Activated CD8-positive, alpha-beta memory T cell treated with anti-CD3 and anti-CD28 coated beads, Interleukin-2, amount 10 ng/mL, durations not matched to agents 7 days and 5 days (primary cell): ENCODE data around the gene SRGN. TPM values are rescaled to one million over a fixed set of nuclear protein-coding genes. Genes with fewer than 3 reads are reported as not detected.

Source experiments
- ATAC-seq: fragments of 150-1000 bp; cut with Tn5 transposase; one replicate; pipeline ENCODE4 v1.10.0; 2021; ENCODE audit warnings: moderate library complexity
- CTCF ChIA-PET: fragments of 350-600 bp; sonication (Branson Sonifier 250); formaldehyde crosslinking; loops from one replicate; lab custom pipeline; 2021; ENCODE audit warnings: antibody characterized with exemption; lab: Charles Lee
- DNase-seq: peaks from one replicate; pipeline ENCODE4 v3.0.0-alpha.2; 2020
- H3K27ac Mint-ChIP-seq: one replicate; pipeline ENCODE4 v1.8.0; 2021; ENCODE audit warnings: mild to moderate bottlenecking, mixed read lengths
- H3K27me3 Mint-ChIP-seq: one replicate; pipeline ENCODE4 v1.8.0; 2021; ENCODE audit warnings: mixed read lengths
- H3K36me3 Mint-ChIP-seq: one replicate; pipeline ENCODE4 v1.8.0; 2021; ENCODE audit warnings: mild to moderate bottlenecking, mixed read lengths
- H3K4me1 Mint-ChIP-seq: one replicate; pipeline ENCODE4 v1.8.0; 2021; ENCODE audit warnings: mixed read lengths
- H3K4me3 Mint-ChIP-seq: one replicate; pipeline ENCODE4 v1.8.0; 2021; ENCODE audit warnings: mild to moderate bottlenecking, moderate library complexity, mixed read lengths
- H3K9me3 Mint-ChIP-seq: one replicate; pipeline ENCODE4 v1.8.0; 2022; ENCODE audit warnings: low read depth, mixed read lengths
- total RNA-seq, 2 experiments: library from RNA; stranded (reverse); gene quantifications; one replicate each; pipeline ENCODE4 v1.2.3, GENCODE V29; 2021

Gene SRGN
- total RNA-seq, 2 experiments from 2014 or later: 366 to 616 TPM

DNA sequence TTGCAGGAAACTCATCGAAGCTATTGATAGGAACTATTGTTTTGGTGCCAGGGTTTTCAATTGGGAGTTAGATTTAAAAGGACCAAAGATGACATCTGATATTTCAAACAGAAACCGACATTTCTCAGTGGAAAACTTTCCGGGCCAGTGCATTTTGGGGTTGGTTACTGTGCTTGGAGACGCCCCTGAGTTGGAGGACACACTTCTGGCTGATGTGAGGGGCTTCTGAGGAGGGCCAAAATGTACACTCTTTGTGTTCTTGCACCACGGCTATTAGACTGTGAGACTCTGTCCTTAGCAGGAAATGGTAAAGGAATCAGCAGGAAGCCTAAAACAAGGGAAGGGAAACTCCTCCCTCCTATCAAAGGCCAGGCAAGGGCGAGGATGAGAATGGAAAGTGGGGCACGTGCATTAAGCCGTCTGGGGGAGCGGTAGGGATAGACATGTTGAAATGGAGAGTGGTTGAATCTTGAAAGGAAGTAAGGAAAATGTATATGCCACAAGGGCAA, 1.8 kb upstream of the SRGN start:
- H3K4me3 Mint-ChIP-seq: peak overlapping the region; percentile 32
- DNase-seq: no peak
- H3K27ac Mint-ChIP-seq: peak overlapping the region; percentile 79
- peaks cover 27% of the 10 kb centered on the region for H3K36me3 Mint-ChIP-seq
- H3K4me1 Mint-ChIP-seq: peaks cover 37% of the 10 kb centered on the region
- no peaks in the 10 kb centered on the region for H3K27me3 Mint-ChIP-seq
- CTCF ChIA-PET: interaction anchor here (1.5 to 1.8 kb wide), 3 partner anchors 10 to 80 kb away, joined by 3 to 5 read pairs (median 4); no protein-coding TSS in a partner anchor
- no peak for ATAC-seq
- no peaks in the 10 kb centered on the region for H3K9me3 Mint-ChIP-seq

DNA sequence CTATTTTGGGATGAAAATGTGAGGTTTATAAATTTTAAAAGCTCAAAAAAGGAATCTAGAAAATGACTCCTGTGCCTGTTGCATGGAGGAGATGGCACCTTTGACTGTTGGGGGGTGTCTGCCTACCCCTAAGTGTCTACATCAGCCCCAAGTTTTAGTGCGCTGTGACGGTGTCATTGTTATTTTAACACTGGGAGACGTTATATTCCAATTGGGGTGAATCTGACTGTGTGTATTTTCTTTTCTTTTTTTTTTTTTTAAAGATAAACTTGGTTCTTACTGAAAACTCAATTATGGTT, 517 bp downstream of the SRGN start:
- Mint-ChIP-seq H3K27ac (peak overlapping the region; percentile 99), H3K4me1 (peaks cover 58% of the 10 kb centered on the region), H3K9me3 (no peaks in the 10 kb centered on the region), H3K36me3 (peaks cover 40% of the 10 kb centered on the region), H3K27me3 (no peaks in the 10 kb centered on the region), H3K4me3 (peak overlapping the region; percentile 88)
- CTCF ChIA-PET: interaction anchor here (1.1 to 2.3 kb wide), 5 partner anchors 31 to 99 kb away, joined by 4 to 13 read pairs (median 7); partner anchors contain the start of gene KIFBP
- peak; percentile 57 for DNase-seq
- ATAC-seq: peak; percentile 9

DNA sequence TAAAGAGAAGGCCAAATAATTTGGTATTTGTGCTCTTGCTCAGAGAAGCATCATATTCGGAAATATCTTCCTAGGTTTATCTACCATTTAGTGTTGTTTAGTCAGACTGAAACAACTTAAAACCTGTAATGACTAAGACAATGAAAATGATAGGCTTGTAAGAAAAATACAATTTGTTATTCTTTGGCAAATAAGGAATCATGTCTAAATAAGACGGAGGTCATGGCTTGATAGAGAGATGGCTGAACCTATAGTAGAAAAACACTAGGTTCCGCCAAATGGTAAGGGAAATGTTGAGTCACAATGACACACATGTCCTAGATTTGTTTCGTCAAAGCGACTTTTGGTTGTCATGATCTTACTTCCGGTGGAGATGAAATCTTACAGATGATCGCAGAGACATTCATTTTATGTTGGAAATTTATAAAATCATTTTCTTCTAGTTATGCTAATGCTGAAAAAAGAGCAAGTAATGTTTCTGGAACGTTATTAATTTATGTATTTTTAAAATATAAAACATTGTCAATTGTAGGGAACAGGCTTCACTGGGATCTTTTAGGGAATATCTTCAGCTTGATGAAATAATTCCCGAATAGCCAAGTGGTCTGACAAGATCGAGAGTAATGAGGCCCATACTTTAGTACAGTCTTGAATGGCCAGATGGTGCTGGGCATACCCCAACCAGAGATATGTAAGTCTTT, 1.0 kb downstream of the SRGN start:
- H3K36me3 Mint-ChIP-seq: peaks cover 44% of the 10 kb centered on the region
- H3K27ac Mint-ChIP-seq: peak overlapping the region; percentile 99
- peak; percentile 28 for ATAC-seq
- H3K4me3 Mint-ChIP-seq: peak overlapping the region; percentile 88
- no peaks in the 10 kb centered on the region for H3K9me3 Mint-ChIP-seq
- CTCF ChIA-PET: interaction anchor here (0.8 to 2.3 kb wide), 5 partner anchors 32 to 84 kb away, joined by 4 to 13 read pairs (median 6); no protein-coding TSS in a partner anchor
- DNase-seq: peak; percentile 64
- peaks cover 63% of the 10 kb centered on the region for H3K4me1 Mint-ChIP-seq
- H3K27me3 Mint-ChIP-seq: no peaks in the 10 kb centered on the region

DNA sequence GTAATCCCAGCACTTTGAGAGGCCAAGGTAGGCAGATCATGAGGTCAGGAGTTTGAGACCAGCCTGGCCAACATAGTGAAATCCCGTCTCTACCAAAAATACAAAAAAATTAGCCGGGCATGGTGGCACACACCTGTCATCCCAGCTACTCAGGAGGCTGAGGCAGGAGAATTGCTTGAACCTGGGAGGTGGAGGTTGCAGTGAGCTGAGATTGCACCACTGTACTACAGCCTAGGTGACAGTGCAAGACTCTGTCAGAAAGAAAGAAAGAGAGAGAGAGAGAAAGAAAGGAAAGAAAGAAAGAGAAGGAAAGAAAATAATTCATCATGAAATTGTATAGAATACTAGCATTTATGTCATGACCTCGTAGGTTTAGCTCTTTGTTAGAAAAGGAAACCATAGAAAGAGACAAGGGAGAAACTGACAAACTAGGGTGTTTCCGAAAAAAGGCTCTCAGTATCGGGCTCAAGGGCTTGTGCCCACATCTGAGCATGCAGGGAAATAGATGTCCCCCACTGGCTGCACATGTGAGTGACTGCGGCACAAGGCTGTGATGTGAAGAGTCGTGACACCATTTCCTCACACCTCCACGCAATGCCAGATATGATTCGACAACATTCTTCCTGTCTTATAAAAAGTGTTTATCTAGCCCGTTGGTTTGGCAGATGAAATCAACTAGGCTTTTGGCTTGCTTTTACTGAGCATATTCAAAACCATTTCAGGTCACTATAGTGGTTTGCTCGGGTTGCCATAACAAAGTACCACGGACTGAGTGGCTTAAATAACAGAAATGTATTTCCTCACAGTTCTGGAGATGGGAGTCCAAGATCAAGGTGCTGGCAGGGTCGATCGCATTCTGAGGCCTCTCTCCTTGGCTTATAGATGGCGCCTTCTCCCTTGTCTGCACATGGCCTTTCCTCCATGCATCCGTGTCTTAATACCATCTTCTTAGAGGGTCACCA, 2.0 kb downstream of the SRGN start:
- Mint-ChIP-seq H3K27me3 (no peaks in the 10 kb centered on the region), H3K4me3 (peak overlapping the region; percentile 88), H3K4me1 (peaks cover 68% of the 10 kb centered on the region), H3K36me3 (peaks cover 47% of the 10 kb centered on the region), H3K27ac (peak overlapping the region; percentile 99), H3K9me3 (no peaks in the 10 kb centered on the region)
- DNase-seq (peak; percentile 93), ATAC-seq (peak; percentile 75)
- CTCF ChIA-PET: interaction anchor here (0.8 to 1.1 kb wide), 5 partner anchors 31 to 134 kb away, joined by 3 to 5 read pairs (median 3); partner anchors contain the start of gene DDX21

DNA sequence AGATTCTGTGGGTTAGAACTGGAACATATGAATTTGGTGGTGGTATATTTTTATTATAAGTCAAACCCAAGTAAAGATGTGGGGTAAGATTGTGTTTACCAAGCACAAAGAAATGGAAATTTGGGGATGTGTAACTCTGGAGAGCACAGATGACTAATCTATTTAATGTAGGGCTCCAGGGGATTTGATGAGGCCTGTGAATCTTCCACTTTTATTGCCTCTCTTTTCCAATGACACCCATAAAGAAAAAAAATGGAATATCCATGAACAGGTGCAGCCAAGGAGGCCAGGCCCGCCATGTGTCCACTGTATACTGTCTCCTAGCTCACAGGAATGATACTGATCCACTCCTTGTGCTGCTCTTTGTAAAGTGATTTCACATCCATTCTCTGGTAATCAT, 2.8 kb downstream of the SRGN start:
- DNase-seq: no peak
- H3K4me3 Mint-ChIP-seq: peak overlapping the region; percentile 88
- ATAC-seq: no peak
- CTCF ChIA-PET: interaction anchor here (0.9 to 7.7 kb wide), 8 partner anchors 10 to 136 kb away, joined by 3 to 90 read pairs (median 6); partner anchors contain the start of genes DDX21 and VPS26A
- no peaks in the 10 kb centered on the region for H3K9me3 Mint-ChIP-seq
- H3K36me3 Mint-ChIP-seq: peaks cover 49% of the 10 kb centered on the region
- H3K27me3 Mint-ChIP-seq: no peaks in the 10 kb centered on the region
- H3K4me1 Mint-ChIP-seq: peaks cover 70% of the 10 kb centered on the region
- H3K27ac Mint-ChIP-seq: peak overlapping the region; percentile 99

DNA sequence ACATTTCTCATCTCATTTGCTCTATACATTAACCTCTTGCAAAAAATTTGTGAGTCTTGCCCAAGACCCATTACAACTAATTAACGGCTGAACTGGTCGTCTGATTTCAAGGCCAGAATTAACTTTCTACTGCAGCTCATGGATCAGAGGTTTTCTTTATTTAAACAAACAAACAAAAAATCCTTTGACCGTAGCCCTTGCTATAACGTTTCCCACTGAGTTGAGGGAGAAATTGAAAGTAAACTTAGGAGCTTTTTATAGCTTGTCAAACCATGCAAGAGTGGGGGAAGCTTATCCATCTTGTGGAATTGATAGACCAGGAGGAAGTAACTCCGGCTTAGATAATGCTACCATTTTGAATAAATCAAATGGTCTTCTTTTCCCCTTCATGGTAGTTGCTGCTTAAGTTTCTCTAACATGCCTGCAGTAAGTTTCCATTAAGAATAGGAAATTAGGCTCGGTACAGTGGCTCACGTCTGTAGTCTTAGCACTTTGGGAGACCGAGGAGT, 3.3 kb downstream of the SRGN start:
- H3K27ac Mint-ChIP-seq: peak overlapping the region; percentile 99
- CTCF ChIA-PET: interaction anchor here (0.9 to 7.7 kb wide), 10 partner anchors 10 to 136 kb away, joined by 3 to 90 read pairs (median 6); partner anchors contain the start of genes DDX21 and VPS26A
- DNase-seq (no peak), ATAC-seq (no peak)
- peaks cover 49% of the 10 kb centered on the region for H3K36me3 Mint-ChIP-seq
- H3K4me1 Mint-ChIP-seq: peaks cover 70% of the 10 kb centered on the region
- H3K4me3 Mint-ChIP-seq: peak overlapping the region; percentile 88
- no peaks in the 10 kb centered on the region for H3K27me3 Mint-ChIP-seq
- H3K9me3 Mint-ChIP-seq: no peaks in the 10 kb centered on the region

DNA sequence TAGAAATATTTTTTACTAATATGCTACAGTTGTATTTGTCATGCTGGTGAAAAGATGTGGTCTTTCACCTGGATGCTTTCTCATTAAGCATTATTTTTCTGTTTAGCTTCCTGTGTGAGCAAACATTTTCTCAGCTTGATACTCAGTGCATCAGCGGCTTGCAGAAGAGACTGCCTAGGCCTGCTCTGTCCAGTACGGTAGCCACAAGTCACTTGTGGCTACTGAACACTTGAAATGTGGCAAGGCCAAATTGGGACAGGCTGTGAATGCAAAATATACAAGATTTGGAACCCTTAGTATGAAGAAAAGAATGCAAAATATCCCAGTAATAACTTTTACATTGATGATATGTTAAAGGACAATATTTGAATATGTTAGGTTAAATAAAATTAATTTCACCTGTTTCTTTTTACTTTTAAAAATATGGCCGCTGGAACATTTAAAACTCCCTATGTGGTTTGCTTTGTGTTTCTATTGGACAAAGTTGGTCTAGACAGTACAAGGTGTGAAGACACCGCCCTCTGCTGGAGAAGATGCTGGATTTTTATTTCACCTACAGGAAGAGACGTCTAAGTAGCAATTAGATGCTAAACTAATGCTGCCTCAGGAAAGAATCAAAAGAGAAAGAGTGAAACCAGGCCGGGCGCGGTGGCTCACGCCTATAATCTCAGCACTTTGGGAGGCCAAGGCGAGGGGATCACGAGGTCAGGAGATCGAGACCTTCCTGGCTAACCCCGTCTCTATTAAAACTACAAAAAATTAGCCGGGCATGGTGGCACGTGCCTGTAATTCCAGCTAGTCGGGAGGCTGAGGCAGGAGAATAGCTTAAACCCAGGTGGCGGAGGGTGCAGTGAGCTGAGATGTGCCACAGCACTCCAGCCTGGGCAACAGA, 5.3 kb downstream of the SRGN start:
- CTCF ChIA-PET: interaction anchor here (0.7 to 7.7 kb wide), 28 partner anchors 8 to 138 kb away, joined by 3 to 90 read pairs (median 4); partner anchors contain the start of gene DDX21

DNA sequence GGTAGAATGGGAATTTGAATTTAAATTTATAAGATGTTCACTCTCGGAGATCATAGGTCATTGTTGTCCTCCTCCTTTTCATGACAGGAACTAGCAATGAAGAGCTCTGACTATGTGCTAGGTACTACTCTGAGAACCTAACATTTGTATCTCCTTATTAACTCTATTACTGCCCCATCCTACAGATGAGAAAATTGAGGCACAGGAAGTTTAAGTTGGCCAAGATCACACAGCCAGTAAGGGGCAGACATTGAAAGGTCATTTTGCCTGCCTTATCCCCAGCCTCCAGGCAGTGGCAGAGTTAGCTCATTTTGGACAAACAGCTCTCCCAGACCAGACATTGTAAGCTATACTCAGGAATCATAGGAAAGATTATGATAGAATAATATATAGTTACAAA, 6.0 kb downstream of the SRGN start:
- ATAC-seq (no peak), DNase-seq (no peak)
- H3K27me3 Mint-ChIP-seq: no peaks in the 10 kb centered on the region
- CTCF ChIA-PET: interaction anchor here (0.7 to 7.7 kb wide), 18 partner anchors 12 to 315 kb away, joined by 3 to 90 read pairs (median 4); partner anchors contain the start of gene DDX21
- no peaks in the 10 kb centered on the region for H3K9me3 Mint-ChIP-seq
- peak overlapping the region; percentile 99 for H3K27ac Mint-ChIP-seq
- peaks cover 68% of the 10 kb centered on the region for H3K4me1 Mint-ChIP-seq
- peaks cover 51% of the 10 kb centered on the region for H3K36me3 Mint-ChIP-seq
- H3K4me3 Mint-ChIP-seq: no peak overlapping the region

More for the DNA sequence above, 5.3 kb downstream of the SRGN start:
- Mint-ChIP-seq H3K27ac (peak overlapping the region; percentile 99), H3K27me3 (no peaks in the 10 kb centered on the region), H3K4me1 (peaks cover 68% of the 10 kb centered on the region), H3K9me3 (no peaks in the 10 kb centered on the region), H3K36me3 (peaks cover 53% of the 10 kb centered on the region), H3K4me3 (peak overlapping the region; percentile 39)
- peak; percentile 32 for ATAC-seq
- DNase-seq: peak; percentile 93

DNA sequence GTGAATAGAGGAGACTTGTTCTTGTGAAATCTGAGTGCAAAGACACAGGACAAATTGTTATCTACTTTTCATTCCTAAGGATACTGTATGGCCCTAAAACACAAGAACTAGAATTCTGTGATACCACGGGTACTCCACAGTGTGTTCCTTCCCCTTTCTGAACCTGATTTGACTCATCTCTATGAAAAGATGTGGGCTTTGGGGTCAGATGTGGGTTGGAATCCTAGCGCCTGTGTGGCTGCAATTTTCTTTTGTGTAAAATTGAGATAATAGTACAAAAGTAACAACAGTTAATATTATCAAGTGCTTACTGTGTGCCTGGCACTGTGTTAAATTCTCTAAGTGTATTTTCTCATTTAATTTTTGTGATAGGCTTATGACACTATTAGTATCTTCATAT, 8.1 kb downstream of the SRGN start:
- Mint-ChIP-seq H3K9me3 (no peaks in the 10 kb centered on the region), H3K4me3 (no peak overlapping the region), H3K36me3 (peaks cover 48% of the 10 kb centered on the region), H3K27me3 (no peaks in the 10 kb centered on the region), H3K27ac (no peak overlapping the region), H3K4me1 (peaks cover 63% of the 10 kb centered on the region)
- ATAC-seq (no peak), DNase-seq (peak; percentile 53)
- CTCF ChIA-PET: interaction anchor here (0.9 to 7.7 kb wide), 5 partner anchors 19 to 113 kb away, joined by 3 to 90 read pairs (median 7); no protein-coding TSS in a partner anchor

DNA sequence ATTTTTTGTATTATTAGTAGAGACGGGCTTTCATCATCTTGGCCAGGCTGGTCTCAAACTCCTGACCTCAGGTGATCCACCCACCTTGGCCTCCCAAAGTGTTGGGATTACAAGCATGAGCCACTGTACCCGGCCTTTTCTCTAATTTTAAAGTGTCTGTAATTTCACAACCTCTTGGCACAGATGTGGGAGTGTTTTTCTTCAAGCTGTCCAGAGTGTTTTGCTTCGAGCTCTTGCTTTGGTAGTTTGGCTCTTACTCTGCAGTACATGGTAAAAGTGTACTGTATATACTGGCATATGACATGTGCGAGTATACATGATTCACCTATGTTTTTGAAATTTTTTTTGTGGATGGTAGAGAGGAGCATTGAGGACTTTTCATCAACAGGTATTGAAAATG, 9.8 kb downstream of the SRGN start:
- no peak overlapping the region for H3K4me3 Mint-ChIP-seq
- DNase-seq: no peak
- no peaks in the 10 kb centered on the region for H3K27me3 Mint-ChIP-seq
- H3K36me3 Mint-ChIP-seq: peaks cover 55% of the 10 kb centered on the region
- H3K4me1 Mint-ChIP-seq: peaks cover 66% of the 10 kb centered on the region
- no peaks in the 10 kb centered on the region for H3K9me3 Mint-ChIP-seq
- ATAC-seq: no peak
- H3K27ac Mint-ChIP-seq: no peak overlapping the region
- CTCF ChIA-PET: interaction anchor here (7.7 kb wide), 1 partner anchor 92 kb away, joined by 90 read pairs; no protein-coding TSS in a partner anchor

DNA sequence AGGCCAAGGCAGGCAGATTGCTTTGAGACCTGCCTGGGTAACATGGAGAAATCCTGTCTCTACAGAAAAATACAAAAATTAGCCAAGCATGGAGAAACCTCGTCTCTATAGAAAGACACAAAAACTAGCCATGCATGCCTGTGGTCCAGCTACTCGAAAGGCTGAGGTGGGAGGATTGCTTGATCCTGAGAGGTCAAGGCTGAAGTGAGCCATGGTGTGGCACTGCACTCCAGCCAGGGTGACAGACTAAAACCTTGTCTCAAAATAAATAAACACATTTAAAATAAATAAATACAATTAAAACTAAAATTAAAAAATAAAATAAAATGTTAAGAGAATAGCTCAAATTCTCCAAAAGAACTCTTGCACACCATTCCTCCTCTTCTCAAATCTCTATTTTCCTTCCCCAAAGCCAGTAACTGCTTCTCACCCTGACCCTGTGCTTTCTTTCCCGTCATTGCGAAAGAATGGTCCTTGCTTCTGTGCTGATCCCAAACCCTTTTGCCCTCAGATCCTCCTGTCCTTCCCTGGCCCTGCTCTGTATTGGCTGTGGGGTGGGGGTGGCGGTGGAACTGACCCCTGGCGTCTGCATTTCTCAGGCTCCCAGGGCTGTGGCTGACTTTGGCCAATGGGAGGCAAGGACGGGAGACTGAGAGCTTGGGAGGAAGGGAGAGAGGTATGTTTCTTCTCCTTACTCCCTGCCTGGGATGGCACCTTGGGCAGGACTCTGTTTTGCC, 12.4 kb downstream of the SRGN start:
- Mint-ChIP-seq H3K27ac (peak overlapping the region; percentile 69), H3K27me3 (no peaks in the 10 kb centered on the region), H3K4me1 (peaks cover 52% of the 10 kb centered on the region), H3K36me3 (peaks cover 59% of the 10 kb centered on the region), H3K9me3 (no peaks in the 10 kb centered on the region), H3K4me3 (no peak overlapping the region)
- DNase-seq (no peak), ATAC-seq (no peak)
- CTCF ChIA-PET: interaction anchor here (0.5 to 2.6 kb wide), 4 partner anchors 9 to 96 kb away, joined by 3 to 11 read pairs (median 6); no protein-coding TSS in a partner anchor
